BLaER1 treated with 17β-estradiol and CSF1 and Interleukin-3, amounts not matched to agents 10 nM and 100 nM (cell line): ENCODE data around the gene SH2D1B.

ENCODE experiments used
- H3K27ac ChIP-seq, 11 experiments: shearing (Covaris generic); formaldehyde crosslinking; 2 replicates each; pipeline ENCODE4 v1.8.1; 2022
- H3K27me3 ChIP-seq, 11 experiments: shearing (Covaris generic); formaldehyde crosslinking; 2 replicates each; pipeline ENCODE4 v1.8.1; 2022
- H3K36me3 ChIP-seq, 11 experiments: shearing (Covaris generic); formaldehyde crosslinking; 2 replicates each; pipeline ENCODE4 v1.8.1; 2022
- H3K4me1 ChIP-seq, 10 experiments: shearing (Covaris generic); formaldehyde crosslinking; 2 replicates each; pipeline ENCODE4 v1.8.1; 2022
- H3K4me2 ChIP-seq, 11 experiments: shearing (Covaris generic); formaldehyde crosslinking; 2 replicates each; pipeline ENCODE4 v1.8.1; 2022
- H3K4me3 ChIP-seq, 10 experiments: shearing (Covaris generic); formaldehyde crosslinking; 2 replicates each; pipeline ENCODE4 v1.8.1; 2022
- H3K9ac ChIP-seq, 11 experiments: shearing (Covaris generic); formaldehyde crosslinking; 2 replicates each; pipeline ENCODE4 v1.8.1; 2022
- H3K9me3 ChIP-seq, 11 experiments: shearing (Covaris generic); formaldehyde crosslinking; replicated peaks in 1 of 11; 2 replicates each; pipeline ENCODE4 v1.8.1; 2022
- H4K20me1 ChIP-seq, 11 experiments: shearing (Covaris generic); formaldehyde crosslinking; 2 replicates each; pipeline ENCODE4 v1.8.1; 2022
- Cebpa-rat ChIP-seq, 11 experiments: shearing (Covaris generic); IDR thresholded peaks; 2 replicates each; pipeline ENCODE4 v1.8.1; 2022

The SH2D1B gene

DNA sequence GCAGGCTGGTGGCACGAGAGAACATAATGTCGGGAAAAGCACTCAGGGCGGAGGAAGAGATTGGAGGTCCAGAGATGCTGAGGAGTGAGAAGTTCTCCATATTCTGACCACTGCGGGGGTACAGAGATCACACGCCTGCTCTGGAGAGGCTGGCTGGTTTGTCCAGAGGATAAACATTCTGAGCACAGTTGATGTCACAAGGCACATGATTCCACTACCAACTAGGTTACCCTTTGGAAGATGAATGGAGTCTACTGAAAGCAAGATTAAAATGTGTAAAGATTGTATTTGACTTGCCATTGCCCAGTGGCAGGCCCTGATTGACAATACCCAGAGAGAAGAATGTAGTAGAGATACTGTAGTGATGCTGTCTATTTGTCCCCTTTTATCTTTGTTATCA is 35.2 kb downstream of the SH2D1B start, which contains the start of gene SPATA46:
SPATA46 (minus strand) TSS at position 164 of the 400 bp plus-strand sequence; CDS start at position 100, 64 bp downstream.
- Histone ChIP-seq H3K9ac (no peak within 1 kb of the TSS), H3K4me1 (peaks cover 0 to 22% (median 12%) of the 10 kb centered on the region in 10 experiments; a peak in 10 of 20 replicates), H4K20me1 (no peaks in the 10 kb centered on the region), H3K4me3 (no peak within 1 kb of the TSS), H3K27ac (no peak within 1 kb of the TSS), H3K36me3 (no peaks in the 10 kb centered on the region), H3K9me3 (no peaks in the 10 kb centered on the region), H3K27me3 (no peaks in the 10 kb centered on the region), H3K4me2 (no peak within 1 kb of the TSS)
- TF ChIP-seq Cebpa-rat (IDR thresholded peaks at IDR 0.05) = no peak

DNA sequence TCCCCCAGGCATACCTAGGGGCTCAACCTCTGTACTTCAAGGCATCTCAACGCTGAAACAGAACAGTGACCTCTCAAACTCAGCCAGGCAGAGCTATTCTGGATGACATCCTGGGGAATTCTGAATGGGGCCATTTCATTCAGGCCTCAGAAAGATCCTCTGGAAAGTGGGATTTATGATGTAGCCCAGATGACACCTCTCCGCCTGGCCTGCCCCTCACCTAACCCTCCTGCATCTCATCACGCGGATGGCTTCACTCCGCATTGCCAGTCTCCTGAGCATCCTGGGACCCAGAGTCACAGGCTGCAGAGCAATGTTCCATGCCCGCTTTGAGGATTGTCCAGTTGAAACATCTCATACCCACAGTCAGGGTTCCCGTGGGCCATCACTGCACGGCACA is 36.5 kb downstream of the SH2D1B start:
- H3K27me3 ChIP-seq = no peaks in the 10 kb centered on the region
- no peak overlapping the region for H3K4me2 ChIP-seq
- no peaks in the 10 kb centered on the region for H4K20me1 ChIP-seq
- peaks cover 0 to 22% (median 12%) of the 10 kb centered on the region in 10 experiments; a peak in 10 of 20 replicates for H3K4me1 ChIP-seq
- no peaks in the 10 kb centered on the region for H3K36me3 ChIP-seq
- no peaks in the 10 kb centered on the region for H3K9me3 ChIP-seq
- H3K9ac ChIP-seq = no peak overlapping the region
- no peak for TF ChIP-seq Cebpa-rat (IDR thresholded peaks at IDR 0.05)
- H3K27ac ChIP-seq = no peak overlapping the region
- no peak overlapping the region for H3K4me3 ChIP-seq

DNA sequence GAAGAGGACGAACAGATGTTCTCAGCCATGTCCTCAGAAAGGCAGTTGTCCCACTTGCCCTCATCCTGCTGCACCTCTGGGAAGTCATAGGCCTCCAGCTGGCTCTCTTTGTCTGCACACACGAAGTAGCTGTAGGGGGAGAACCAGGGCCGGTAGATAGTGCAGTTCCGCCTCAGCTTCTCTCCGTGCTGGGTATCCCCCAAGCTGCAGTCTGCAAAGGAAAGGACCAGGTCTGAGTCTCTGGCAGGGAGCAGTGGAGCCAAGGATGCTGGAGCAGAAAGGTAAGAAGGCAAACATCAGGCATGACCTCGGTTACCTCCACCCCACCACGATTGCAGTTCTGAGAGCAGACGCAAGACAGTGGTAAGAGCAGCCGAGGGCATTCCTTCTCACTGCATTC is 37.5 kb downstream of the SH2D1B start:
- Histone ChIP-seq H3K27ac (no peak overlapping the region), H3K9me3 (no peaks in the 10 kb centered on the region), H3K4me1 (peaks cover 0 to 22% (median 12%) of the 10 kb centered on the region in 10 experiments; a peak in 10 of 20 replicates), H3K4me2 (peak overlapping the region in 4 of 11 experiments; percentile 9 to 30 (median 14); a peak in 4 of 22 replicates), H3K27me3 (no peaks in the 10 kb centered on the region), H3K4me3 (no peak overlapping the region), H4K20me1 (no peaks in the 10 kb centered on the region), H3K9ac (no peak overlapping the region), H3K36me3 (no peaks in the 10 kb centered on the region)
- TF ChIP-seq Cebpa-rat (IDR thresholded peaks at IDR 0.05) = no peak

DNA sequence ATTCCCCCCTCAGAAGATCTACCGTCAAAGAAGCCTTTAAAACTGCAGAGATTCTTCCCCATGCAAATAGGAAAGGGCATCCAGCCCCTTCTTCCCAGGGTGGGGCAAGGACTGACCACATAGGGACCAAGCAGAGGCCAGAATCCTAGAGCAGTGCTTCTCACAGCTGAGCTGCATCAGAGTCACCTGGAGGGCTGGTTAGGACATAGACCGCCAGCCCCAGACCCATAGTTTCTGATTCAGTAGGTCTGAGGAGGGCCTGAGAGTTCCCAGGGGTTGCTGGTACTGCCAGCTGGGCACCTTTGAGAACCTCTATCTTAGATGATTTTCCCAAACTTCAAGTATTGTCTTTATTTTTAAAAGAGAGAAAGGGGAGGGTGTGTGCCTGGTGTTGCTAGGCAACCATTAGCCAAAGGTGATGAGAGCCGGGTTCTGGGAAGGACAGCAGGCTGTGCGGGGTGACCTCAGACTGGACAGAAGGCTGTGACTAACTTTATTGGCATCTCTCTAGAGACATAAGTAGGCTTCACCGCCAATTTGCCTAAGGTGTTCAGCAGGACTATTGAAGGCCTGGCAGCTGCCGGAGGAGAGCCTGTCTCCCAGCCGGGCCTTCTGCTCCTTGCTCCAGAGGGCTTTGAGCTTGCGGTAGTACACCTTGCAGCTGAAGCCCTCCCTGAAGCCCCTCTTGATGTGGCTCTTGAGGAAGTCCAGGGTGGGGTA is 38.2 kb downstream of the SH2D1B start:
- Histone ChIP-seq H3K27me3 (no peaks in the 10 kb centered on the region), H3K9ac (no peak overlapping the region), H3K4me2 (peak overlapping the region in 2 of 11 experiments; percentile 9 to 10; a peak in 2 of 22 replicates), H3K4me1 (peaks cover 0 to 22% (median 12%) of the 10 kb centered on the region in 10 experiments; a peak in 10 of 20 replicates), H4K20me1 (no peaks in the 10 kb centered on the region), H3K36me3 (no peaks in the 10 kb centered on the region), H3K27ac (no peak overlapping the region), H3K4me3 (no peak overlapping the region), H3K9me3 (no peaks in the 10 kb centered on the region)
- TF ChIP-seq Cebpa-rat (IDR thresholded peaks at IDR 0.05) = no peak

DNA sequence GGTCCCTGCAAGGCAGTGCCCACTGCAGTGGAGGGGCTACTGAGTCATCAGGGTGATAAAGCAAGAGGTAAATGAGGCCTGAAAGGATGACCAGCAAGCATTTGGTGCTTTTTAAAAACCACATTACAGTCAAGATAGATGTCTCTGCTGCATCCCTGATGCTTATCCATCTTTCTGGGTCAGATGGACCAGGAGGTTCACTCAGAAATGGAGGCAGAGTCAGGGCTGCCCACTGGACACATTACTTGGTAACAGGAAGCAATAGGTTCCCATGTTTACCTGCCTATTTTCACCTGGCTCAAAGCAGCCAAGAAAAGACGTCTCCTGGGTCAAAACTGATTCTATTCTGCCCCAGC is 38.9 kb downstream of the SH2D1B start:
- Histone ChIP-seq H3K9ac (no peak overlapping the region), H3K27me3 (no peaks in the 10 kb centered on the region)
- TF ChIP-seq Cebpa-rat (IDR thresholded peaks at IDR 0.05) = no peak

DNA sequence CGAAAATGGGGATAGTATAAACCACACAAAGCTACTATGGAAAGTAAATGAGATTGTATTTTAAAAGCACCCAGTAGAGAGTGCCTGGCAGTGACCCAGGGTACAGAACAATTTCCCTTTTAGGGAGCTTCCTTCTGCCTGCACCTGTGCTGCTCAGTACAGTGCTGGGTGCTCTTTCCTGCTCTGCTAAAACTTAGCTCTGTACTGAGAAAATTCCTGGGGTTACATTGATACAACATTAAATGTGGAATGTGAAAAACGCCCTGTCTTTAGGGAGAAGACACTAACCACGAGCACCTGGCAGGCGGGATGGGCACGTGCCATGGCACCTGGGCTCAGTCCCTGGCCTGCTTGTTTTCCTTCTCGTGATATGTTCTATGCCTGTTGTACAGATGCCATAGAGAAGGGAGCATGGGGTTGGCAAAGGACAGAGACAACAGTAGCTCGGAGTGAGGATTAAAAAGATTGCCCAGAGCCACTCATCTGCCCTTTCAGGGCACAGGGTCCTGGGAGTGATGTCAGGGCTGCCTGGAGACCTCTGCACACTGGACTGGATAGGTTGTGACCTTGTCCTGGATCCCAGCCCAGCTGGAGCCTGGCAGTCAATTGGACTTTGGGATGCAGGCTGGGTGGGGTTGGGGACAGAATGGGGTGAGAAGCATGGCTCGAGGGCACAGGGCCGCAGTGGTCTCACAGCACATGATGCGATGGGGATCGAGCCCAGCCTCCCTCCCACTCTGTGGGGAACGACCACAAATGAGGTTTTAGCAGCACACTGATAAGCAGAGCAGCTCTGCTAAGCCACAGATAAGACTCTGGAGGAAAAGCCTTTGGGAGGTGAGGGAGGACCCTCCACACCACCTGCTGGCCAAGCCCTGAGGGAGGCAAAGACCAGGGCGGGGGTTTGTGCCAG is 39.5 kb downstream of the SH2D1B start:
- Histone ChIP-seq H3K4me1 (peaks cover 0 to 22% (median 12%) of the 10 kb centered on the region in 10 experiments; a peak in 10 of 20 replicates), H3K4me3 (no peak overlapping the region), H3K36me3 (no peaks in the 10 kb centered on the region), H3K9me3 (no peaks in the 10 kb centered on the region), H3K27ac (no peak overlapping the region), H3K9ac (no peak overlapping the region), H4K20me1 (no peaks in the 10 kb centered on the region), H3K4me2 (peak overlapping the region in 5 of 11 experiments; percentile 0 to 36 (median 3); a peak in 6 of 22 replicates), H3K27me3 (no peaks in the 10 kb centered on the region)
- no peak for TF ChIP-seq Cebpa-rat (IDR thresholded peaks at IDR 0.05)

More for the DNA sequence above, 38.9 kb downstream of the SH2D1B start:
- H3K4me1 ChIP-seq = peaks cover 0 to 22% (median 12%) of the 10 kb centered on the region in 10 experiments; a peak in 10 of 20 replicates
- H3K4me2 ChIP-seq = peak overlapping the region in 4 of 11 experiments; percentile 0 to 36 (median 14); a peak in 1 of 22 replicates
- no peaks in the 10 kb centered on the region for H3K9me3 ChIP-seq
- no peaks in the 10 kb centered on the region for H3K36me3 ChIP-seq
- H4K20me1 ChIP-seq = no peaks in the 10 kb centered on the region
- no peak overlapping the region for H3K4me3 ChIP-seq
- no peak overlapping the region for H3K27ac ChIP-seq

DNA sequence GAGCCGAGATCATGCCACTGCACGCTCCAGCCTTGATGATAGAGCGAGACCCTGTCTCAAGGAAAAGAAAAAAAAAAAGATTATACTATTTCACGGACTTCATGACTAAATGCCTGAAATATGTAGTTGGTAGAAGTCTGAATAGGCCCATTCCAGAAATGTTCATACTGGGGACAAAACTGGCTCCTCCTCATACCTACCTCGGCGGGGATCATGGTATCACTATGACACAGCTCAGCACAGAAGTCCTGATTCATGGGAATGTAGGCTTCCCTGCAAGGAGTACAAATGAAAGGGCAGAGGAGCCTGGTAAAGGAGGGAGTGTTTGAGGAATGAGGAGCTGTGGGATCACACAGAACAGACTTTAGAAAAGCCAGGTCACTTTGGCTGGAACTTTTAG is 40.3 kb downstream of the SH2D1B start:
- H3K27me3 ChIP-seq = no peaks in the 10 kb centered on the region
- H3K4me2 ChIP-seq = peak overlapping the region in 1 of 11 experiments; percentile 1; a peak in 1 of 22 replicates
- no peak overlapping the region for H3K9ac ChIP-seq
- H4K20me1 ChIP-seq = no peaks in the 10 kb centered on the region
- no peaks in the 10 kb centered on the region for H3K36me3 ChIP-seq
- no peak overlapping the region for H3K27ac ChIP-seq
- H3K4me3 ChIP-seq = no peak overlapping the region
- no peaks in the 10 kb centered on the region for H3K9me3 ChIP-seq
- TF ChIP-seq Cebpa-rat (IDR thresholded peaks at IDR 0.05) = no peak
- H3K4me1 ChIP-seq = peaks cover 0 to 22% (median 12%) of the 10 kb centered on the region in 10 experiments; a peak in 10 of 20 replicates

DNA sequence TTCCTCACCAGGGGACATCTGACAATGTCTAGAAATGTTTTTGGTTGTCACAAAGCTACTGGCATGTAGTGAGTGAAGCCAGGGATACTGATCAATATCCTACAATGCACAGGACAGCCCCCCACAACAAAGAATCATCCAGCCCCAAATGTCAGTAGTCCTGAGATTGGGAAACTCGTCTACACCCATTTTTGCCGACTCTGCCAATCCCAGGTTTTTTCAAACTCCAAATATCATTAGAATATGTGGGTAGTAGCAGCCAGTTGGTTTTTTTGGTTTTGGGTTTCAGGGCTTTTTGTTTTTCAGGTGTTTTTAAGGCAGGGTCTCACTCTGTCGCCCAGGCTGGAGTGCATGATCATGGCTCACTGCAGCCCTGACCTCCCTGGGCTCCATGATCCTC is 41.2 kb downstream of the SH2D1B start:
- H3K27ac ChIP-seq = no peak overlapping the region
- no peaks in the 10 kb centered on the region for H3K36me3 ChIP-seq
- no peaks in the 10 kb centered on the region for H3K9me3 ChIP-seq
- no peak overlapping the region for H3K4me2 ChIP-seq
- no peak overlapping the region for H3K4me3 ChIP-seq
- H3K27me3 ChIP-seq = no peaks in the 10 kb centered on the region
- TF ChIP-seq Cebpa-rat (IDR thresholded peaks at IDR 0.05) = no peak
- no peak overlapping the region for H3K9ac ChIP-seq
- peaks cover 0 to 22% (median 12%) of the 10 kb centered on the region in 10 experiments; a peak in 10 of 20 replicates for H3K4me1 ChIP-seq
- H4K20me1 ChIP-seq = no peaks in the 10 kb centered on the region

DNA sequence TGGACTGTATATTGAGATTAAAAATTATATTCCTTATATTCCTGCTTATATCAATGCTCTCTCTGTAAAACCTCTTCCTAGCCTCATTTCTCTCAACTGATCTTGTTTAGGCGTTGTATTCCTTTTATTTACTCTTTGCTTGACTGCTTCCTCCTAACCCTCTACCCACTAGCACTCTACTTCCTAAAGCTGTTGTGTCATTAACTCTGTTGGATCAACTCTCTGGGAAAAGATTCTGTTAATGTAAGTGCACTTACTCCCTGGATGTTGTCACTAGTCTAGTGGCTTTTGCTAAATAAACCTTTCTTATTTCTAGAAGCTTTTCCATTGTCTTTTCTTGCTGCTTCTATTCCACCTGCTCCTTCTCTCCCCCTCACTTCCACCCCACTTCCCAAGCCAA is 41.8 kb downstream of the SH2D1B start:
- Histone ChIP-seq H3K4me1 (peaks cover 0 to 22% (median 11%) of the 10 kb centered on the region in 10 experiments; a peak in 9 of 20 replicates), H3K36me3 (no peaks in the 10 kb centered on the region), H3K27me3 (no peaks in the 10 kb centered on the region), H3K4me3 (no peak overlapping the region), H3K27ac (no peak overlapping the region), H4K20me1 (no peaks in the 10 kb centered on the region), H3K4me2 (no peak overlapping the region), H3K9ac (no peak overlapping the region), H3K9me3 (no peaks in the 10 kb centered on the region)
- TF ChIP-seq Cebpa-rat (IDR thresholded peaks at IDR 0.05) = no peak
